DMS53 (cell line): ENCODE results near the gene ZNF669.

Experiments used
- DNase-seq: peaks from one replicate; lab custom pipeline; 2025; lab: John Stamatoyannopoulos, UW

The ZNF669 gene

GRCh38 chr1:247111259-247111699, 7.1 kb upstream of the ZNF669 start:
- DNase-seq, result peak; percentile 51

GRCh38 chr1:247110627-247111258, 6.6 kb upstream of the ZNF669 start:
- DNase-seq, result peak; percentile 41

- no peak for DNase-seq
Measured at GRCh38 chr1:247107694-247108093, 3.5 kb upstream of the ZNF669 start.

GRCh38 chr1:247105966-247106365, 1.8 kb upstream of the ZNF669 start:
- DNase-seq, result no peak

- DNase-seq, result no peak
Measured at GRCh38 chr1:247104965-247105364, 809 bp upstream of the ZNF669 start.

GRCh38 chr1:247102381-247102780, 1.8 kb downstream of the ZNF669 start:
- no peak for DNase-seq

GRCh38 chr1:247100676-247101279, 3.4 kb downstream of the ZNF669 start:
- DNase-seq, result no peak

- no peak for DNase-seq
Measured at GRCh38 chr1:247096958-247097357, 7.2 kb downstream of the ZNF669 start.

- DNase-seq, result no peak
Measured at GRCh38 chr1:247096544-247096943, 7.6 kb downstream of the ZNF669 start.

- no peak for DNase-seq
Measured at GRCh38 chr1:247096112-247096511, 8.0 kb downstream of the ZNF669 start.

GRCh38 chr1:247090455-247090854, 13.7 kb downstream of the ZNF669 start:
- DNase-seq, result no peak

- DNase-seq, result no peak
Measured at GRCh38 chr1:247089616-247090375, 14.4 kb downstream of the ZNF669 start.

- DNase-seq, result no peak
Measured at GRCh38 chr1:247088967-247089366, 15.2 kb downstream of the ZNF669 start.

- DNase-seq, result no peak
Measured at GRCh38 chr1:247087256-247087655, 16.9 kb downstream of the ZNF669 start.

- no peak for DNase-seq
Measured at GRCh38 chr1:247085310-247085709, 18.8 kb downstream of the ZNF669 start.

GRCh38 chr1:247084771-247085170, 19.4 kb downstream of the ZNF669 start:
- DNase-seq, result no peak

- peak; percentile 64 for DNase-seq
Measured at GRCh38 chr1:247079141-247079874, 24.8 kb downstream of the ZNF669 start.

- DNase-seq, result peak; percentile 99
Measured at GRCh38 chr1:247078258-247079140, 25.7 kb downstream of the ZNF669 start, which contains the start of gene ZNF670. ZNF670 (minus strand) TSS chr1:247078811; CDS start chr1:247078596, 215 bp downstream.

GRCh38 chr1:247077876-247078257, 26.3 kb downstream of the ZNF669 start:
- DNase-seq, result peak; percentile 40

GRCh38 chr1:247077213-247077612, 26.9 kb downstream of the ZNF669 start:
- no peak for DNase-seq

- no peak for DNase-seq
Measured at GRCh38 chr1:247070645-247071044, 33.5 kb downstream of the ZNF669 start.
